Lower leg skin (tissue), 4 donors: ENCODE measurements around the gene PKP1. TPM values are rescaled to one million over a fixed set of nuclear protein-coding genes. Genes with fewer than 3 reads are reported as not detected.

Experiments used
- DNase-seq, 2 donors: peaks; one replicate each; pipeline ENCODE4 v3.0.0-alpha.2; 2019; ENCODE audit warnings: low spot score in 2 of 2
- H3K4me3 ChIP-seq: fragments of 200-600 bp; sonication (generic); 2 replicates; pipeline ENCODE4 v1.5.1; 2017; ENCODE audit warnings: mild to moderate bottlenecking, low read depth; ENCODE audit not compliant: poor library complexity, severe bottlenecking
- POLR2A ChIP-seq, 2 donors: fragments of 450-650 bp; IDR thresholded peaks; one replicate each; pipeline ENCODE4 v1.6.1; 2016 to 2017; ENCODE audit warnings: antibody characterized with exemption in 2 of 2, mild to moderate bottlenecking in 1 of 2, moderate library complexity in 1 of 2
- WGBS, 2 donors: methylation state at CpG; one replicate each; pipeline ENCODE4 v1.1.5; 2018; 5-methylcytosine and 5-hydroxymethylcytosine counted together
- intact Hi-C: fragments of 100-400 bp; cut with DNase I; formaldehyde crosslinking; loops from one replicate; pipeline ENCODE4 v1.15.0; 2023; ENCODE audit warnings: low total_unique reads
- total RNA-seq, 4 donors: library from RNA; depleted of rRNA; stranded (reverse); fragments of >200 nt; gene quantifications; one replicate each; pipeline ENCODE4 v1.1.0, GENCODE V29; 2016
- TF ChIP-seq, protein P1 (sequence below), 3 donors: fragments of 450-650 bp; IDR thresholded peaks; one replicate each; pipeline ENCODE4 v1.5.1; 2016; ENCODE audit warnings: antibody characterized with exemption in 3 of 3, mild to moderate bottlenecking in 3 of 3, moderate library complexity in 2 of 3

PKP1 gene
- total RNA-seq, 4 donors from 2014 or later = 928 to 1,274 (median 961) TPM

DNA sequence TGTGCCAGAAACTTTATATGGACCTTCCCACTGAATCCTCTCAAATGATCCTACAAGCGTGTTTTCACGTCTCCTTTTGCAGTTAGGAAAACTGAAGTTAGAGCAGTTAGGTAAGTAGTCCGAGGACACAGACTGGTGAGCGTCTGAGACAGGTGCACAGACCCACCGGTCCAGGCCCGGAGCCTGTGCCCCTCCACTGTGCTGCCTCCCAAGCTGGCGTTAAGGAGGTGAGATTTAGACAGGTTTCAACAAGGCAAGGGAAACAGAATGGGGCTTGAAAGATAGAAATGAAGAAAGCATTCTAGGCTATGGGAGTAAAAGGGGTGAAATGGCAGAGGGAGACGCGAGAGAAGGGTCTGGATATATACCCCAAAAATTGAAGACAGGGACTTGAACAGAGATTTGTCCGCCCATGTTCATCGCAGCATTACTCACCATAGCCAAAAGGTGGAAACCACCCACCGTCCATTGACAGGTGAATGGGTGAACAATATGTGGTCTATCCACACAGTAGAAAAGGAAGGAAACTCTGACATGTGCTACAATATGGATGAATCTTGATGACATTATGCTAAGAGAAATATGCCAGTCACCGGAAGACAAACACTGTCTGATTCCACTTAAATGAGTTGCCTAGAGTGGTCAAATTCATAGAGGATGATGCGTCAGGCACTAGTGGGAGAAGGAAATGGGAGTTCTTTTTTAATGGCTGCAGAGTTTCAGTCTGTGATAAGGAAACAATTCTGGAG is 15.7 kb upstream of the PKP1 start:
- H3K4me3 ChIP-seq = no peak overlapping the region
- WGBS, 2 donors = 86 to 87% methylated on average over 14 of the region's 14 CpGs
- peak; percentile 9 to 50 for DNase-seq
- intact Hi-C loops = no loop called here
- TF ChIP-seq, protein P1, sequence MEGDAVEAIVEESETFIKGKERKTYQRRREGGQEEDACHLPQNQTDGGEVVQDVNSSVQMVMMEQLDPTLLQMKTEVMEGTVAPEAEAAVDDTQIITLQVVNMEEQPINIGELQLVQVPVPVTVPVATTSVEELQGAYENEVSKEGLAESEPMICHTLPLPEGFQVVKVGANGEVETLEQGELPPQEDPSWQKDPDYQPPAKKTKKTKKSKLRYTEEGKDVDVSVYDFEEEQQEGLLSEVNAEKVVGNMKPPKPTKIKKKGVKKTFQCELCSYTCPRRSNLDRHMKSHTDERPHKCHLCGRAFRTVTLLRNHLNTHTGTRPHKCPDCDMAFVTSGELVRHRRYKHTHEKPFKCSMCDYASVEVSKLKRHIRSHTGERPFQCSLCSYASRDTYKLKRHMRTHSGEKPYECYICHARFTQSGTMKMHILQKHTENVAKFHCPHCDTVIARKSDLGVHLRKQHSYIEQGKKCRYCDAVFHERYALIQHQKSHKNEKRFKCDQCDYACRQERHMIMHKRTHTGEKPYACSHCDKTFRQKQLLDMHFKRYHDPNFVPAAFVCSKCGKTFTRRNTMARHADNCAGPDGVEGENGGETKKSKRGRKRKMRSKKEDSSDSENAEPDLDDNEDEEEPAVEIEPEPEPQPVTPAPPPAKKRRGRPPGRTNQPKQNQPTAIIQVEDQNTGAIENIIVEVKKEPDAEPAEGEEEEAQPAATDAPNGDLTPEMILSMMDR (IDR thresholded peaks at IDR 0.05) = no peak
- TF ChIP-seq POLR2A (IDR thresholded peaks at IDR 0.05) = no peak

DNA sequence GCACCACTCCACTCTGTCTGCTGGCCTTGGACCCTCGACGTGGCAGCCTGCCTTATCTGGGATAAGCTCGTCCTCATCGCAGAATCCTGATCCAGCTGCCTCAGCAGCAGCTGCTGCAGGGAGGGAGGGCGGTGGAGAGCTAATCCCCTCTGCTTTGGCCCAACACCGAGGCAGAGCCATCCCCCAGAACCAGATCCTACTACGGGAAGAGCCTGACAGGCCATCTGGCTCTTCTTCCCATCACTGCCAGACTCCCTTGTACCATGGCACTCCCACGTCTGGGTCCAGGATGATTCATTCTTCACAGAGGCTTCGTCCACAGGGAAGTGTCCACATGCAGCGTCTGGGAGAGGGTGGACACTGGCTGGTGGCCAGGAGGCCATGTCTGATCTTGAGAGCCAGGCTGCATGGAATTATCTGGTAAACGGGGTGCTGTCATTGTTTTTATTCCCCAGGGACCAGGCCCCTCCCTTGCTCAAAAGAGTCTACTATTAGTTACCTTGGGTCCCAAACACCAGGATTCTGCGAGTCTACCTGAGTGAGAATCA is 14.6 kb upstream of the PKP1 start:
- intact Hi-C loops = no loop called here
- 44 to 65% methylated on average over 12 of the region's 12 CpGs for WGBS, 2 donors
- no peak overlapping the region for H3K4me3 ChIP-seq
- peak; percentile 44 to 83 for DNase-seq
- TF ChIP-seq, protein P1 (IDR thresholded peaks at IDR 0.05) = no peak
- TF ChIP-seq POLR2A (IDR thresholded peaks at IDR 0.05) = no peak

DNA sequence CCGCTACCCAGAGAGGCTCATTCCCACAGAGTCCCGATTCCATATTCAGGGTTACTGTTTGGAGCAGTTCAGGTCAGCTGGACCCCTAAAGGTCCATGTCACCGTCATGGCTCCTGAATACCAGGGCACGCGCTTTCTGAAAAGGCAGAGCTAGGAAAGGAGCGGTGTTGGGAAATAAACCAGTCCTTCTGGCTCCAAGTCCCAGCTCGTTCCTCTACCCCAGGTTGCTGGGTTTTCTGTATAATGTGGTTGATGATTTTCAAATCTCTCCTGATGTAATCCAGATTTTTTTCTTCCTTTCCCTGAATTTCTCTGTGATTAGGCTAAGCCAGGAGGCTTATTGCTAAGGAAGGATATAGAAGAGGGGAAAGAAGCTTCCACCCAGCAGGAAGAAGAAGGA is 14.0 kb upstream of the PKP1 start:
- DNase-seq = peak; percentile 27 to 37
- no peak for TF ChIP-seq POLR2A (IDR thresholded peaks at IDR 0.05)
- intact Hi-C loops = no loop called here
- 51 to 76% methylated on average over 7 of the region's 7 CpGs for WGBS, 2 donors
- H3K4me3 ChIP-seq = no peak overlapping the region

DNA sequence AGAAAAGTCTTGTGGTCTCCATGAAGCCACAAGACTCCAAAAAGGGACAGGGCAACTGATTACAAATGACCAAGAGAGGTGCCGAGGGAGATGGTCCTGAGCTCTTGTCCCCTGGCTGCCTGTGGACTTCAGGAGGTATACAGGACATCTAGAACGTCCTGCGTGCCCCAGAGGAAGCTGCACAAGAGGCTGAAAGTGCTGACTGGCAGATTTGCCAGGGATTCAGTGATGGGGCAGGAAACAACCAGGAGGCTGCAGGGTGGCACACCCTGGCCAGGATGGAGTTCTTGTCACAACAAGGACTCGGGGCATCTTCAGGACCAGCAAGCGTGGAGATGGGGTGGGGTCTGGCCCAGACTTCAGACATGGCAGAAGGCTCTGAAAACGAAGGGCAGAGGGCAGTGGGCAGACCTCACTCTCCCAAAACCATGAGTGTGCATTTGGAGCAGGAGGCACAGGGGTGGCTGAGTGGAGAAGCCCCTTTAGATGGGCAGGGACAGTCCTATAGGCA is 13.4 kb upstream of the PKP1 start:
- H3K4me3 ChIP-seq = no peak overlapping the region
- TF ChIP-seq, protein P1 (IDR thresholded peaks at IDR 0.05) = no peak
- no peak for TF ChIP-seq POLR2A (IDR thresholded peaks at IDR 0.05)
- intact Hi-C loops = no loop called here
- peak in 1 of 2 donors; percentile 77 for DNase-seq
- WGBS, 2 donors = 57 to 66% methylated on average over 6 of the region's 6 CpGs

DNA sequence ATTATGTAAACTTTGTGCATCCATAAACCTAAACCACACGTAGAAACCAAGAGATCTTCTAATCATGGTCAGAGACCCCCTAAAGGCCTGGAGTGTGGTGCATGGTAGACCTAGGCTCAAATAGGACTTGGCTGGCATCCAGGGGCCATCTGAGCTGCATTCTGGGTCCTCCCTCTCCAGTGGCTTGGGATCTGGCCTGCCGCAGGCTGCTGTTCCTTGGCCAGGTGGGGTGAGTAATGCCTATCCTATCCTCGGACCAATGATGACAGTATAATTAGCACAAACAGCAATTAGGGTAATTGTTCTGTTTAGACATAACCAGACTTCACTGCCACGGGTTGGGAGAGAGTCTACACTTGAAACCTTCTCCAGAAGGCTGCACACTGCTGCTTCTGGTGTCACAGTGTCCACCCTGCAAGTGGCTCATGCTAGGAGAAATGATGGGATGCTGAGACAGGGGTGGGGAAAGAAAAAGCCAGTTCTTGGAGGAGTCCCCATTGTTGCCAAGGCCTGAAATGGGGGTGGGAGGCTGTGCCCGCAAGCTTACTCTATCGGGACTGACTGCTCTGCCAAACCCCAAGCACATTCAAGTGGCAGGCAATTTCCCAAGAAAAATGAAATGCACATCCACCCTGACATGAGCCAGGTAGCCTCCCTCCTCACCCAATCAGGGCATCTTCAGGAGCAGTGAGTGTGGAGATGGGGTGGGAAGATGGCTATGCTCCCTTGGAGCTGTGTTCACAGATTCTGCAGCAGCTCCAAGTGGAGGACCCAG is 12.5 kb upstream of the PKP1 start:
- H3K4me3 ChIP-seq = no peak overlapping the region
- WGBS, 2 donors = 65 to 73% methylated on average over 6 of the region's 6 CpGs
- intact Hi-C loops = no loop called here
- TF ChIP-seq, protein P1 (IDR thresholded peaks at IDR 0.05) = no peak
- TF ChIP-seq POLR2A (IDR thresholded peaks at IDR 0.05) = no peak
- peak in 1 of 2 donors; percentile 86 for DNase-seq

DNA sequence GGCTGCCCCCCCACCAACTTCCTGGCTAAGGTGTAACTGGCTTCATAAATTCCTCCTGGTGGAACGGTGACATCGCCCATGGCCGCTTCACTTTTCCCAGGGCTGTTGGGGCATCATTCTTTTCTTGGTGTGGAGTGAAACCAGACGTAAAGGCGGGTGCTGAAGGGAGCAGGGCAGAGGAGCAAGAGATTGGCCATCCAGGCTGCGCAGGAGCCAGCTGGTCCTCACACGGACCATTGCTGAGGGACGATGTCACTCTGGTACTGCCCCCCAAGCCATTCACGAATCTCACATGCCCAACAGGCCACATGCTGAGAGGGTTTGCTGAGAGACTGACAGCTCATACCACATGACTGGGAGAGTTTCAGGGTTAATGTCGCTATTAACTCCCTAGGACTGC is 10.5 kb upstream of the PKP1 start:
- DNase-seq = no peak
- no peak overlapping the region for H3K4me3 ChIP-seq
- 87 to 88% methylated on average over 10 of the region's 10 CpGs for WGBS, 2 donors
- intact Hi-C loops = no loop called here
- no peak for TF ChIP-seq POLR2A (IDR thresholded peaks at IDR 0.05)
- TF ChIP-seq, protein P1 (IDR thresholded peaks at IDR 0.05) = no peak
